IPS-18a (cell line): ENCODE results near the gene THRB.
A peak's percentile ranks its signal among the peaks of the same experiment; 100 is the strongest.

Source experiments
- H3K27ac ChIP-seq: one replicate; pipeline ENCODE4 v1.5.1; 2013; ENCODE audit warnings: low read length
- H3K27me3 ChIP-seq: one replicate; pipeline ENCODE4 v1.6.1; 2013; ENCODE audit warnings: mild to moderate bottlenecking, low read length; ENCODE audit not compliant: control insufficient read depth, insufficient read depth
- H3K36me3 ChIP-seq: one replicate; pipeline ENCODE4 v1.6.1; 2013; ENCODE audit warnings: low read depth, low read length; ENCODE audit not compliant: control insufficient read depth
- H3K4me1 ChIP-seq: one replicate; pipeline ENCODE4 v1.6.1; 2013; ENCODE audit warnings: low read depth, low read length; ENCODE audit not compliant: control insufficient read depth
- H3K4me3 ChIP-seq: one replicate; pipeline ENCODE4 v1.5.1; 2013; ENCODE audit warnings: low read length
- H3K9ac ChIP-seq: one replicate; pipeline ENCODE4 v1.6.1; 2013; ENCODE audit warnings: mild to moderate bottlenecking, low read length, moderate library complexity
- H3K9me3 ChIP-seq: one replicate; pipeline ENCODE4 v1.6.1; 2013; ENCODE audit warnings: low read depth, low read length; ENCODE audit not compliant: control insufficient read depth

Gene THRB

DNA sequence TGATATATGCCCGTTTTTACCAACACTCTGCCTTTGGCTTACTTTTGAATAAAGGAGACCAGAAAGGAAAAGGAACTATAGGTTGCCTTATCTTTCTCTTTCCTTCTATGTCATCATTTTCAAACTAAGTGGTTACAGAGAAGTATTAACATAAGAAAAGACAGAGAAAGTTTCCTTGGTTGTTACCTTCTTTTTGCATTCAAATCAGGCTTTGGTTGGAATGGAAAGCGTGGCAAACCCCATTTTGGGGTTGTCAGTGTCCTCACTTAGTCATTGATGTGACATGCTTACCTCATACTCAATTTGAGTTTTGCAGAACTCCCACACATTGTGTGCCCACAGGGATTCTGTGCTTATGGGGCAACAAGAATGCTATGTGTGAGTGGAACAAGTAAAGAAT lies 3.7 kb upstream of the THRB start:
- Histone ChIP-seq H3K27me3 (peaks cover 38% of the 10 kb centered on the region), H3K9ac (no peak overlapping the region), H3K4me3 (peak overlapping the region; percentile 2), H3K36me3 (no peaks in the 10 kb centered on the region), H3K4me1 (peaks cover 33% of the 10 kb centered on the region), H3K27ac (no peak overlapping the region), H3K9me3 (no peaks in the 10 kb centered on the region)

DNA sequence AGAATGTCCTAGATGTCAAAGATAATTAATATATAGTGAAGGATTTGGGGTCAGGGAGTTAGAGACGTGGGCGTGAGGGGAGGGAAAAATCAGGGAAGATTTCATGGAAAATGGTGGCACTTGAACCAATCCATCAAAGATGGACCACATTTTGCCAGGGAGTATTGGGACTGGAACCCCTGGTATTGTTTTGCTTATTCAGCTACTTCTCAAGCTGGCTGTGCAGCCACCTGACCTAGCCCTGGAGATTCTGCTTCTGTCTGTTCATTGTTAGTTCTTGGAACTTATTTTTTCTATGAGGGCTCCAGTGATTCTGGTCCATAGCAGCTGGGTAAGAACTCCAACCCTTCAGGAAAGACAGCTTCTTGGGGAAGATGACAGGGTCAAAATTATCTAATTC lies 3.3 kb upstream of the THRB start:
- no peak overlapping the region for H3K27ac ChIP-seq
- no peak overlapping the region for H3K9ac ChIP-seq
- peaks cover 42% of the 10 kb centered on the region for H3K27me3 ChIP-seq
- peaks cover 37% of the 10 kb centered on the region for H3K4me1 ChIP-seq
- H3K36me3 ChIP-seq, result no peaks in the 10 kb centered on the region
- H3K9me3 ChIP-seq, result no peaks in the 10 kb centered on the region
- no peak overlapping the region for H3K4me3 ChIP-seq

DNA sequence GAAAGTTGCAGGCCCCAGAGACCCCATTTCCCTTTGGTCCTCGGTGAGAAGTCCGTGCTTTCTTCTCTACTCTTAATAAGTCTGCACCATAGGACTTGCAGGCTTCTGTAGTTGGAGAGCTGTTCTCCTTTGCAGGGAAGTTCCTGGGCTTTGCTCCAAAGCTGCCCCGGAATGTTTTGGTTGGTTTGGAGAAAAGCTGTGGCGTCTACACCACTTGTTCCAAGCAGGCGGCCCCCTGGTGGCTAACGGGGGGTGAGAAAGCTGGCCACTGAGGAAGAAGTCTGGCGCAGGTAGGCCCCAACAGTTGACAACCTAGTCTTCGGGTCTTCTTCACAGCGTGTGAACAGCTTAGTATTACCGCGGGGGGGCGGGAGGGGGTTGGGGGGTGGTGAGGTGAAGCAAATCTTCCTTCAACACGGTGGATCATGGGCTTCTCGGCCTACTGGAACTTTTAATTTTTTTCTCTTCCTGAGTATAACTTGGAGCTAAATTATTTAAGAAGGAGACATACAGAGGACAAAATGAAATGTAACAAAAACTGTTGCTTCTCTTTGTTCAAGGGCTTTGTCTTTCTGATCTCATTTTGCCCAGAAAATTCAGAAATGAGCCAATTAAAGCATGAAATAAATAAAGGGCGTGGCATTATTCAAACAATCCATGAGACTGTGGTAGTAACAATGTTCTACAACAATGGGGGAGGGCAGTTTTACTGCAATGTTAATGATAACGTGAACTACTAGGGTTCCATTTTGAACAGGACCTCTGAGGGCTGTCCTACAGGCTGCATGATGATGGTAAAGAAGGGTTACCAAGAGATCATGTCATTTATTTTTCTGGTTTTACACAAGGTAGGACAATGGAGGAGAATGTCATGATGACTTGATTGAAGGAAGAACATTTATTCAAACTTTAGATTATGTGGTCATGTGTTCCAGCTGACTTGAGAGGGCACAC lies 2.2 kb upstream of the THRB start:
- no peaks in the 10 kb centered on the region for H3K9me3 ChIP-seq
- peaks cover 48% of the 10 kb centered on the region for H3K4me1 ChIP-seq
- H3K27ac ChIP-seq, result no peak overlapping the region
- peaks cover 54% of the 10 kb centered on the region for H3K27me3 ChIP-seq
- no peak overlapping the region for H3K4me3 ChIP-seq
- H3K9ac ChIP-seq, result no peak overlapping the region
- no peaks in the 10 kb centered on the region for H3K36me3 ChIP-seq

DNA sequence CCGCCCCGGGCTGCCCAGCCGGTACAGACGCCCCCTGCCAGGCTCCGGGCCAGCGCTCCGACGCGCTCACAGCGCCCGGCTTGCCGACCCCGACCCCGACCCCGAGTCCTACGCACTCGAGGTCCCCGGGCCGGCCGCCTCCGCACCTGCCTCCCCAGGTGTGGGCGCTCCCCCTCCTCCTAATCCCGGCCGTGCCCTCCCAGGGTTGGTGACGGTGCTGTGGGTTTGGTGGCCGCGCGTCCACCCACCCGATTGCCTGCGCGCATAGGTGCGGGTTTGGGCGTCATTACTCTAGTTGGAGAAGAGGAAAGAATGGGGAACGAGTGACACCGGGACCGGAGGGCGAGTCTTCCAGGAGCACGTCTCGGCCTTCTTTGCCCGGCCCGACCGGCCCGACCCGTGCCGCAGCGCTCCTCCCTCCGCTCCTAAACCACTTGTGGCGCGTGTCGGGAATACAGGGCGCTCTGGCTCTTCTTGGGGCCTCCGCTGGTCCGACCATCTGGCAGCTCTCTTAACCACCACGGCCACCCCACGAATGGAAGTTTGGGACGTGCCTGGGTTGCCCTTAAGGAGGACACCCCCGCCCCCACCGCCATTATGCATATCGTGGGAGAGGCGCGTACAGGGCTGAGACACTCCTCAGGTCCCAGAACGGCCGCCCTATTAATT lies 810 bp upstream of the THRB start:
- Histone ChIP-seq H3K4me3 (peak overlapping the region; percentile 74), H3K4me1 (peaks cover 51% of the 10 kb centered on the region), H3K9me3 (no peaks in the 10 kb centered on the region), H3K27ac (no peak overlapping the region), H3K9ac (peak overlapping the region; percentile 31), H3K27me3 (peaks cover 65% of the 10 kb centered on the region), H3K36me3 (no peaks in the 10 kb centered on the region)

DNA sequence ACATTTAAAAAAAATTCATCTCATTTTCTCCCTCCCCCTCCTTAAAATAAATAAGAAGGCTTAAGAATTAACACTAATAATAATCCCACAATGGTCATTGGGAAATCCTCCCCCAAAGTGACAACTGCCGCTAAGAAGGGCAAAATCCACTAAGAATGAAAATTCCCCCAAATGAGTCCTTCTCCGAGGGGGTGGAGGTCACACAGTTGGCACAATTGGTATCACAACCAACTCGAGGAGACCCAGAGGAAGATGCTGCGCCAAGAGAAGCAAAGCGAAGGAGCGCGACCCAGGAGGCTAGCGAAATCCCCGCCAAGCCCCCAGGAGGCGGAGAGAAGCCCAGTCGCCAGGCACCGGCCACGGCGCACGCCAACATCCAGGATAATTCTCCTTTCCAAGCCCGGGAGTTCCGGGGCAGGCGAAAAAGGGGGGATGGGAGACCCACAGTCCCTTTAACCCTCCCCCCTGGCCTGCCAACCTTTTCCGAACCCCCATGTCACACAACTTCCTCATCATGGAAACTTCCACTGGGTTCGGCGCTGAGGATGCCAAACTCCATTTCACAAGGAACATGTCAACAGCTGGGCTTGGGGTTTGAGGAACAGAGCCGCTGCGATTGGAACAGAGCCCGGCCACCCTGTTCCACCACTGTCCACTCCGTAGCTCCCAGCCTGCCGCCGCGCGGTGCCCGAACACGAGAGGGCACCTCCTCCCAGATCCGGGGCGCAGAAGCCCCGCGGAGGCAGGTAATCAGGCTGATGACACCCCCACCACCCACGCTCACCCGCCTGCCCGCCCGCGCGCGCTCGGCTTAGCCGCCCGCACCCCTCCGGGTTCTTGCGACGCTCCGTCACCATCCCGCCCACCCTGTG lies 668 bp downstream of the THRB start:
- Histone ChIP-seq H3K36me3 (no peaks in the 10 kb centered on the region), H3K4me3 (peak overlapping the region; percentile 74), H3K9me3 (no peaks in the 10 kb centered on the region), H3K4me1 (peaks cover 44% of the 10 kb centered on the region), H3K27me3 (peaks cover 65% of the 10 kb centered on the region), H3K27ac (no peak overlapping the region), H3K9ac (peak overlapping the region; percentile 34)

DNA sequence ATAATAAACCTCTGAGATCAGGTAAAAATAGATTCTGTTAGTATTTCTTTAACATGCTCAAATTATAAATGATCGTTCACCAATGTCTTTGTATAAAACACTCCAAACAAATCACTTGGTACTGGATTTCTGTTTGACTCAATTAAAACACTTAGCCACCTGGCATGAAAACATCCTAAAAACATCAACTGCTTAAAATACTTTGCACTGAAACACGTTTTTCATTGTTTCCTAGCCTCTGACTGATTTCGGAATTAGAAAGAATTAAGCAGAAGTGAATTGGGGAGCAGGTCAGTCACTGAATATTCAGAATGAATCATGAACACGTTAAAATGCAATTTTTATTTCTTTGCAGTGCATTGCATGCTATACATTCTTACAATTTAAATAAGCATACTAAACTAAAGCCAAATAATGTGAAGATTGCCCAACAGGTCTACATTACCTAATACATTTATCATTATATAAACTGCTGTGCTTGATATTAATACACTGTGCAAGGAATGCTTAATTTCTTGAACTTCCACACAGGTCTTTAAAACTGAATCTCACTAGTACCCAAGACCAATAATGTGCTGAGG lies 1.6 kb downstream of the THRB start:
- Histone ChIP-seq H3K9ac (peak overlapping the region; percentile 19), H3K9me3 (no peaks in the 10 kb centered on the region), H3K4me1 (peaks cover 36% of the 10 kb centered on the region), H3K27me3 (peaks cover 65% of the 10 kb centered on the region), H3K4me3 (peak overlapping the region; percentile 74), H3K27ac (no peak overlapping the region), H3K36me3 (no peaks in the 10 kb centered on the region)

DNA sequence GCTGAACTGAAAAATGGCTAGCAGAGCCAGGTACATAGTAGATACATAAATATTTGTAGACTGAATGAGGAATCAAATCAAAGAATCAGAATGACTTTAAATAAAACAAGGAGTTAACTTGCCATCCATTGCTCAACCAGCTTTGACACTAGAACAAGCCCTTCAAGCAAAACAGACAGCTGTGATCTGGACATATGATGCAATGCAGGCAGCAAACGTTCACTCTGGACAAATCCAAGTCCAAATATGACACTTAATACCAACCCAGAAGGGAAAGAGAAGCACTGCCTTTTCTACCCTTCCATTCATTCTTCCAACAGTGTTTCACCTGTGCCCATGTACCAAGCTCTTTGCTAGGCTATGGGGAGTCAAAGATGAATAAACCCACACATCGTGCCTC lies 4.5 kb downstream of the THRB start:
- Histone ChIP-seq H3K9ac (no peak overlapping the region), H3K27me3 (peaks cover 41% of the 10 kb centered on the region), H3K36me3 (no peaks in the 10 kb centered on the region), H3K9me3 (no peaks in the 10 kb centered on the region), H3K4me1 (peaks cover 21% of the 10 kb centered on the region), H3K4me3 (no peak overlapping the region), H3K27ac (no peak overlapping the region)

DNA sequence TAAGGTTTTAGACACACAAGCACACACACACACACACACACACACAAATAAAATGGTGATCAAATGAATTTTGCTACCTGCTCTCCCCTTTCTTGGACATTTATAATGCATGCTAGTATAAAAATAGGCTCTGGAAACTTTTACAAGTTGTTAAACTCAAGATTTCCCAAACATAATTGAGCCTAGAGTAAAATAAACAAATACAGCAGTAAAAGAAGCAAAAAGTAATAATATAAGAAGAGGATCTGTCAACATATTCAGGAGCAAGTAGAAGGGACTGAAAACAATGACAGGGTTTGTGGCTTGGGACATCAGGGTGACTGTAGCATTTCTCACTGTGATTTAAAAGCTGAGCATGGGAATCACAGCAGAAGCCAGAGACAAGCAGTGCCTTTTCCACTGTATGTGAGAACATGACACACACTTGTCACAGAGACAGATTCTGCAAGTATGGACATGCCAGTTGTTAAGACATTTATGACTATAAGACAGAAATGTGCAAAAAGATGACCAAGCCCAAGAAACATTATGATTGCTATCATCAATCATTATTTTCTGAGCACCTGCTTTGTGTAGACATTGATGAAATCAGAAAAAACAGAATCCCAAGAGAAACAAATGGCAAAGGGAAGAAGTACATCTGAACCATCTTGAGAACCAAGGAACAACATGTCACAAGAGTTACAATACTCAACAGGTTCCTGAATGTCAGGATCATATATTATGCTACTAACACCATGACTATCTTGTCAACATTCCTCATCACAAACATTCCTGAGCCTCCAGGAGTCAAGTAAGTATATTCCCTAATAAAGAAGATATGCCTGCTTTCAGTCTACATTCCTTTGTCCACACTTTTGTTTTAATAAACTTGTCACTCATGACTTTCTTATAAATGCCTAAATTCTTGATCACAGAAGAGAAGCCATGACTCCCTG lies 7.1 kb downstream of the THRB start:
- no peaks in the 10 kb centered on the region for H3K36me3 ChIP-seq
- H3K4me1 ChIP-seq, result peaks cover 10% of the 10 kb centered on the region
- H3K4me3 ChIP-seq, result no peak overlapping the region
- H3K9ac ChIP-seq, result no peak overlapping the region
- no peak overlapping the region for H3K27ac ChIP-seq
- H3K9me3 ChIP-seq, result no peaks in the 10 kb centered on the region
- peaks cover 20% of the 10 kb centered on the region for H3K27me3 ChIP-seq

DNA sequence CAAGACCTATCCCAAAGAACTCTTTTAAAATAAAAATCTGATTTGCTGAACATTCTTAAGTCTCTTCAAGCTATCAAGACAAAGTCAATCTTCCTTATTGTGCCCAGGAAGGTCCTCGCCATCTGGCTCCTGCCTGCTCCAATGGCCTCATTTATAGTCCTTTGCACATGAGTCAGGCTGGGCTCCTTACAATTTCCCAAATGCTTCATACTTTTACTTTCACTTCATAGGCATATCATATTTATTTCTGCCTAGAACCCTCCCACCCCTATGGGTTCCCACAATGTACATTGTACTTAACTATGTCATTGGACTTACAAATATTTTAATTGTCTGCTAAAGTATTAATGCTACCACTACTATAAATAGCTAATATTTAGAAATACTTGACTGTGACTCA lies 9.1 kb downstream of the THRB start:
- no peaks in the 10 kb centered on the region for H3K4me1 ChIP-seq
- H3K9ac ChIP-seq, result no peak overlapping the region
- no peaks in the 10 kb centered on the region for H3K36me3 ChIP-seq
- H3K9me3 ChIP-seq, result no peaks in the 10 kb centered on the region
- no peak overlapping the region for H3K27ac ChIP-seq
- H3K27me3 ChIP-seq, result no peaks in the 10 kb centered on the region
- no peak overlapping the region for H3K4me3 ChIP-seq

DNA sequence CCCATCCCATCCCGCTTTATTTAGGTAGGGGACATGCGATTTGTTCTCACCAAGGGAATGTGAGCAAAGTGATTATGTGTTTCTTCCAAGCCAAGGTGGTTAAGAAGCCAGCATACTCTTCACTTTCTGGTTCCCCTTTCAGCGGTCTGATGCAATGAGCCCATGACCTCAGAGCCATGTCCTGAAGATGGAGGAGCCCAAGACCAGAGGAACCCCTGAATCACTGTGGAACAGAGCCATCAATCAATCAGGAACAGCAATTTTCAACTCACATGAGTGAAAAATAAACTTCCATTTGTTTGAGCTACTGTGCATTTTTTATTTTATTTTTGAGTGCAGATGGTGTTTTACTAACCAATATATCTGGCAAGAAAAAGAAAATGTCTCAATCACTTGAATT lies 10.8 kb downstream of the THRB start:
- Histone ChIP-seq H3K4me1 (no peaks in the 10 kb centered on the region), H3K27me3 (no peaks in the 10 kb centered on the region), H3K9me3 (no peaks in the 10 kb centered on the region), H3K36me3 (no peaks in the 10 kb centered on the region), H3K27ac (no peak overlapping the region), H3K4me3 (no peak overlapping the region), H3K9ac (no peak overlapping the region)
